Peyer's patch (tissue), 4 donors: ENCODE results near the gene CLHC1.
"Not testable (repeated sequence)": the region's sequence is repeated elsewhere in the genome, so short reads cannot be mapped to it uniquely, and the experiment has no call there.

Experiments
- POLR2A ChIP-seq, 2 donors: fragments of 450-650 bp; IDR thresholded peaks; one replicate each; pipeline ENCODE4 v1.5.1; 2017; ENCODE audit warnings: antibody characterized with exemption in 2 of 2, mild to moderate bottlenecking in 2 of 2, moderate library complexity in 2 of 2
- TF ChIP-seq, protein P1 (sequence below), 6 experiments: fragments of 450-650 bp in 4 of 6; fragments of 200-600 bp in 2 of 6; sonication (generic) in 1 of 6; IDR thresholded peaks; one replicate each; pipeline ENCODE4 v1.5.1; 2017 to 2019; ENCODE audit warnings: antibody characterized with exemption in 6 of 6, mild to moderate bottlenecking in 3 of 6, moderate library complexity in 1 of 6

DNA sequence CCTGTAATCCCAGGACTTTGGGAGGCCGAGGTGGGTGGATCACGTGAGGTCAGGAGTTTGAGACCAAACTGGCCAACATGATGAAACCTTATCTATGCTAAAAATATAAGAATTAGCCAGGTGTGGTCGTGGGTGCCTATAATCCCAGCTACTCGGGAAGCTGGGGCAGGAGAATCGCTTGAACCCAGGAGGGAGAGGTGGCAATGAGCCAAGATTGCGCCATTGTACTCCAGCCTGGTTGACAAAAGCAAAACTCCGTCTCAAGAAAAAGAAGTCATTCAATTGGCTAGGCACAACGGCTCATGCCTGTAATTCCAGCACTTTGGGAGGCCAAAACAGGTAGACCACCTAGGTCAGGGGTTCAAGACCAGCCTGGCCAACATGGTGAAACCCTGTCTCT is 9.5 kb upstream of the CLHC1 start:
- not testable (repeated sequence) for TF ChIP-seq POLR2A (IDR thresholded peaks at IDR 0.05)
- TF ChIP-seq, protein P1, sequence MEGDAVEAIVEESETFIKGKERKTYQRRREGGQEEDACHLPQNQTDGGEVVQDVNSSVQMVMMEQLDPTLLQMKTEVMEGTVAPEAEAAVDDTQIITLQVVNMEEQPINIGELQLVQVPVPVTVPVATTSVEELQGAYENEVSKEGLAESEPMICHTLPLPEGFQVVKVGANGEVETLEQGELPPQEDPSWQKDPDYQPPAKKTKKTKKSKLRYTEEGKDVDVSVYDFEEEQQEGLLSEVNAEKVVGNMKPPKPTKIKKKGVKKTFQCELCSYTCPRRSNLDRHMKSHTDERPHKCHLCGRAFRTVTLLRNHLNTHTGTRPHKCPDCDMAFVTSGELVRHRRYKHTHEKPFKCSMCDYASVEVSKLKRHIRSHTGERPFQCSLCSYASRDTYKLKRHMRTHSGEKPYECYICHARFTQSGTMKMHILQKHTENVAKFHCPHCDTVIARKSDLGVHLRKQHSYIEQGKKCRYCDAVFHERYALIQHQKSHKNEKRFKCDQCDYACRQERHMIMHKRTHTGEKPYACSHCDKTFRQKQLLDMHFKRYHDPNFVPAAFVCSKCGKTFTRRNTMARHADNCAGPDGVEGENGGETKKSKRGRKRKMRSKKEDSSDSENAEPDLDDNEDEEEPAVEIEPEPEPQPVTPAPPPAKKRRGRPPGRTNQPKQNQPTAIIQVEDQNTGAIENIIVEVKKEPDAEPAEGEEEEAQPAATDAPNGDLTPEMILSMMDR (IDR thresholded peaks at IDR 0.05): not testable (repeated sequence)
